Melanocyte of skin (primary cell): Measurements from ENCODE around the gene ZNF687. TPM values are rescaled to one million over a fixed set of nuclear protein-coding genes. Genes with fewer than 3 reads are reported as not detected.

Experiments used
- small RNA-seq, 2 donors: library from RNA; depleted of rRNA; stranded (forward); fragments of <200 nt; gene quantifications; one replicate each; pipeline ENCODE3, GENCODE V24; 2012
- total RNA-seq, 2 donors: library from RNA; depleted of rRNA; stranded (reverse); fragments of >200 nt; gene quantifications; 2 replicates each; pipeline ENCODE4 v1.2.3, GENCODE V29; 2012

The ZNF687 gene
- 10 to 100 TPM; 18.3 to 22.0 TPM for total RNA-seq

DNA sequence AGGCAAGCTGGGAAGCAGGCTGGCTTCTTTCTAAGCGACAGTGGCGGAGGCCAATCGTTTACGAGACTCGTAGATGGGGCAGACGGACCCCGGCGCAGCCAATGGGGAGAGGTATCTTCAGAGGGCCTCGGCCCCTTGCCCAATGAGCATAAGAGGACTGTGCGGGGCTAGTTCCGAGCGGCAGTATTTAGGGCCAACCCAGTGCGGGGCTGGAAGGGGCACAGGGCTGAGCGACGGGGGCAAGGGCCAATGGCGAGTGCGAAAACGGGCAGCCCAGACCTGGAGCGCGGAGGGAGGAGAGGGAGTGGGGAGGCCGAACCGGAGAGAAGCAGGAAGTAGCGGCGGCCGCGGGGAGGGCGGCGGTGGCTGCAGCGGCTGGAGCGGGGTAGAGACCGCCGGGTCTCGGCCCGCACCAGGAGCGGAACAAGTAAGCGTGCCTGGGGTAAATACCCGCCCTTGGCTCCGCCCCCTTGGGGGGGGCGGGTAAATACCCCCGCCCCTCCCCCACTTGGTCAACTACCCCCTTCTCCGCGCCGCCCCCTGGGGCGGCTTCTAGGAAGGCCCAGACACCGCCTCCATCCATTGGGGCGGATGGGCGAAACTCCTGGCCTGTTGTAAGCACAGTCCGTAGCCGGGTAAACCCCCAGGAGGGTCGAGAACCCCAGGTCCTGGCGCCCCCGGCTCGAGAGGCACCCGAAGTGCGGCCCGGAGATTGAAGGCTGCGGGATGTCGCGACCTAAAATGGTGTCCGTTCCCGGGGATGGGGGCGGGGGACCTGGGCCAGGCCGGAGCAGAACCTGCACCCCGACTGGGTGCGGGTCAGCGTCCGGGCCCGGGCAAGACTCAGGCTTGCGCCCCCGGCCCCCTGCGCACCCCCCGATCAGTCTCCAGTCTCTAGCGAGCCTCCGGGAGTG, at the start of gene ZNF687:
TSS of gene ZNF687 (plus strand) at position 331 of the 914 bp plus-strand sequence. CDS start 3,993 bp downstream, outside the sequence.

DNA sequence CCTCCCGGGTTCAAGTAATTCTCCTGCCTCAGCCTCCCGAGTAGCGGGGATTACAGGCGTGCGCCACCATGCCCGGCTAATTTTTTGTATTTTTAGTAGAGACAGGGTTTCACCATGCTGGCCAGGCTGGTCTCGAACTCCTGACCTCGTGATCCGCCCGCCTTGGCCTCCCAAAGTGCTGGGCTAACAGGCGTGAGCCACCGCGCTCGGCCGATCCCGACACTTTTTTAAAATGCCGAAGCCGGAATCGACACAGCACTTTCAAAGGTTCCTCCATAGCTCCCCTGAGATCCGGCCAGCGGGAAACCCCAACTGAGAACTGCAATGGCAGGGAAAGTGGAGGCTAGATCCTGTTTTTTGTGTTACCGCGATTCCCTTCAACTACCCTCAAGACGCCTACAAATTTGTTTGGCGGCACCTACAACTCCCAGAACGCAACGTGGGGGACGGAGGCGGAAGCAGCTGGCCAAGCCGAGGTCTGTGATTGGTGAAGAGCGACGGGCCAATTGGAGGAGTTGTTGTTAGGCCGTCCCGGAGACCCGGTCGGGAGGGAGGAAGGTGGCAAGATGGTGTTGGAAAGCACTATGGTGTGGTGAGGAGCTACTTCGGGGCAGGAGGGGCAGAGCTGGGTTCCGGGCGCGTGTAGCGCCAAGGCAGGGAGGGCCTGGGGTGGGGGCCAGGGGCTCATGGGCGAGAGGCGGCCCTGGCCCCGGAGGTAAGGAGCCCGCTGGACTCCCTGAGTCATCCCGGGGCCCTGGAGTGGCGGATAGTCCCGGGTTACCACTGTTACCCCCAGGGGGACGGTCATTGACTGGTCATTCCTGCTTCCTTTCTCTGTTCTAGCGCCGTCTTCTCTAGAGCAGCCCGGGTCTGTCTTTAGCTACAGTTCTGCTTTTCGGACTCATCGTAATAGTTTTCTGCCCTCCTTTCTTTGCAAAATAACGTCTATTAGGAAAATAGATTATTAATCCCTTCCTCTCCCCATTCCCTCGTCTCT, 27.6 kb upstream of the ZNF687 start, which contains the start of gene PSMD4:
TSS of gene PSMD4 (plus strand) at position 518 of the 997 bp plus-strand sequence. CDS start at position 567, 49 bp downstream.

DNA sequence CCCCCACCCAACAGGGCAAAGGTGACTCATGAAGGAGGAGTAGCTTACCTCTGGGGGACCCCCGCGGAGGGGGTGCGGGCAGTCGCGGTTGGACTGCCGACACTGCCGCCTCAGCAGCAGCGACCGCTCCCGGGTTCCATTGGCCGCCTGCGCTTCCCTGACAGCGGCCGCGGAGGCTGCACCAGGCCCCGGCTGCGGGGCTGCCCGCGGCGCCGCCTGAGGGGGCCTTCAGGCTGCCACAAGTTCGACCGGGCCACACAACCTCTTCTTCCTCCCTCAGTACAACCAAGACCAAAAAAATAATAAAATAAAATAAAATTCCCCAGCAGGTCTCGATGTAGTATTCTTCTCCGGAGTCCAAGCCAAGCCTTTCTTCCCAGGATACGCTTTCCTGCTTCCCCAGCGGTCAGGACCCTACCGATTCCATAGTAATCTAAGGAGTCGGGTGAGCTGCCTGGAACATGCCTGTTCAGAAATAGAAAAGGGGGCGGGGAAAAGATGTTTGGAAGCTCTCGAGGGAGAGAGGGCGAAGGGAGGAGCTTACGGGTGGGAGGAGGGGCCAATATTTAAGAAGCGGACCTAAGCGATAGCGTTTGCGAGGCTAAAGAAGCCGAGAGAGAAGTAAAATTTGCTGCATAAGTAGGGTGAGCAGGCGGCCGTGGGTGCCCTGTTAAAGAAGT, 45.3 kb downstream of the ZNF687 start, which contains the start of gene PI4KB:
TSS of gene PI4KB (minus strand) at position 194 of the 680 bp plus-strand sequence. CDS start 10,935 bp downstream, outside the sequence.

Small RNA genes within 50 kb of the gene (small RNA-seq; reads per million reads assigned to genes)
- gene RN7SL444P: 0 to 0.52 reads per million in 2 donors

Other genes with a start within 250 kb of the ZNF687 start
- under 1 TPM in 1 of 2 donors, not detected in 1; under 0.01 TPM for gene BNIPL, start 245.7 kb upstream of the ZNF687 start, total RNA-seq
- gene C1orf56, start 234.5 kb upstream of the ZNF687 start, total RNA-seq: 1 to 10 TPM; 3.1 to 4.3 TPM
- gene CDC42SE1, start 222.7 kb upstream of the ZNF687 start, total RNA-seq: 10 to 100 TPM; 77.4 to 94.9 TPM
- gene MLLT11, start 221.9 kb upstream of the ZNF687 start, total RNA-seq: 1 to 10 TPM; 2.8 to 4.7 TPM
- 1 to 10 TPM; 6.3 to 7.9 TPM for gene GABPB2, start 211.5 kb upstream of the ZNF687 start, total RNA-seq
- 1 to 10 TPM in 1 of 2 donors, under 1 TPM in 1; 0.67 to 1.0 TPM for gene SEMA6C, start 135.7 kb upstream of the ZNF687 start, total RNA-seq
- not detected for gene TNFAIP8L2, start 125.7 kb upstream of the ZNF687 start, total RNA-seq
- 10 to 100 TPM; 12.7 to 14.1 TPM for gene LYSMD1, start 116.4 kb upstream of the ZNF687 start, total RNA-seq
- 10 to 100 TPM; 25.1 to 28.6 TPM for gene SCNM1, start 116.2 kb upstream of the ZNF687 start, total RNA-seq
- not detected for gene TMOD4, start 106.3 kb upstream of the ZNF687 start, total RNA-seq
- gene VPS72, start 92.1 kb upstream of the ZNF687 start, total RNA-seq: 10 to 100 TPM; 36.8 to 47.6 TPM
- 10 to 100 TPM; 36.5 to 55.6 TPM for gene PIP5K1A, start 83.7 kb upstream of the ZNF687 start, total RNA-seq
- 100 to 1,000 TPM; 131 to 188 TPM for gene PSMD4, start 27.6 kb upstream of the ZNF687 start, total RNA-seq
- gene PI4KB, start 45.1 kb downstream of the ZNF687 start, total RNA-seq: 10 to 100 TPM; 49.6 to 67.9 TPM
- gene RFX5, start 65.0 kb downstream of the ZNF687 start, total RNA-seq: 10 to 100 TPM; 73.0 to 73.9 TPM
- 10 to 100 TPM; 42.0 to 55.9 TPM for gene SELENBP1, start 90.4 kb downstream of the ZNF687 start, total RNA-seq
- 100 to 1,000 TPM; 501 to 799 TPM for gene PSMB4, start 117.3 kb downstream of the ZNF687 start, total RNA-seq
- gene POGZ, start 177.2 kb downstream of the ZNF687 start, total RNA-seq: 10 to 100 TPM; 26.0 to 27.2 TPM
- under 1 TPM; 0.67 to 0.69 TPM for gene CGN, start 229.1 kb downstream of the ZNF687 start, total RNA-seq